Small intestine (tissue), 7 donors: ENCODE data around the gene KDM4B. TPM values are rescaled to one million over a fixed set of nuclear protein-coding genes. Genes with fewer than 3 reads are reported as not detected.

ENCODE experiments used
- DNase-seq, 2 donors: peaks; one replicate each; pipeline versions ENCODE4 v3.0.0 to v3.0.0-alpha.2; 2013
- FAIRE-seq: peaks from 2 replicates; lab custom pipeline; 2012; peaks lifted over from hg19 to GRCh38; lab: Jason Lieb, UNC
- H3K27ac ChIP-seq, 3 donors: one replicate each; pipeline ENCODE4 v1.5.1; 2013; ENCODE audit warnings: low read length in 2 of 3, mild to moderate bottlenecking in 2 of 3, control low read depth in 1 of 3, inconsistent platforms in 1 of 3, low read depth in 1 of 3, moderate library complexity in 1 of 3
- H3K27me3 ChIP-seq, 3 donors: one replicate each; pipeline ENCODE4 v1.6.1; 2013; ENCODE audit warnings: low read length in 3 of 3, inconsistent platforms in 1 of 3; ENCODE audit not compliant: control insufficient read depth in 3 of 3, insufficient read depth in 3 of 3
- H3K36me3 ChIP-seq, 3 donors: one replicate each; pipeline ENCODE4 v1.6.1; 2013; ENCODE audit warnings: low read length in 3 of 3, inconsistent platforms in 1 of 3, low read depth in 1 of 3, mild to moderate bottlenecking in 1 of 3, moderate library complexity in 1 of 3; ENCODE audit not compliant: control insufficient read depth in 3 of 3, insufficient read depth in 2 of 3
- H3K4me1 ChIP-seq, 3 donors: one replicate each; pipeline ENCODE4 v1.6.1; 2013; ENCODE audit warnings: low read length in 2 of 3, inconsistent platforms in 1 of 3, low read depth in 1 of 3, mild to moderate bottlenecking in 1 of 3, moderate library complexity in 1 of 3; ENCODE audit not compliant: control insufficient read depth in 3 of 3, insufficient read depth in 2 of 3
- H3K4me3 ChIP-seq, 3 donors: one replicate each; pipeline ENCODE4 v1.5.1; 2013; ENCODE audit warnings: low read length in 3 of 3, control low read depth in 1 of 3, inconsistent platforms in 1 of 3, low read depth in 1 of 3, mild to moderate bottlenecking in 1 of 3, moderate library complexity in 1 of 3
- H3K9me3 ChIP-seq, 2 donors: one replicate each; pipeline ENCODE4 v1.6.1; 2013; ENCODE audit warnings: low read depth in 1 of 2, low read length in 1 of 2; ENCODE audit not compliant: control insufficient read depth in 2 of 2, insufficient read depth in 1 of 2
- WGBS, 3 donors: extraction: QIAGEN DNeasy Blood & Tissue Kit; methylation state at CpG; one replicate each; pipeline ENCODE4 v1.1.7; 2013; 5-methylcytosine and 5-hydroxymethylcytosine counted together
- polyA plus RNA-seq, 4 donors: library from polyadenylated mRNA; stranded (reverse) in 3 of 4; unstranded in 1 of 4; fragments of 200-250 nt in 3 of 4; fragments of 120-200 nt in 1 of 4; gene quantifications; one replicate each; pipeline versions ENCODE4 v1.2.1 to v1.2.3, GENCODE V29; 2013
- donor health status: healthy with polysubstance abuse.
- donor health status: control.
- donor health status: control.
- donor health status: Bipolar disorder and iron deficiency.
- donor health status: healthy.

KDM4B gene
- polyA plus RNA-seq, 4 donors, result 8.1 to 12.0 (median 10.6) TPM

DNA sequence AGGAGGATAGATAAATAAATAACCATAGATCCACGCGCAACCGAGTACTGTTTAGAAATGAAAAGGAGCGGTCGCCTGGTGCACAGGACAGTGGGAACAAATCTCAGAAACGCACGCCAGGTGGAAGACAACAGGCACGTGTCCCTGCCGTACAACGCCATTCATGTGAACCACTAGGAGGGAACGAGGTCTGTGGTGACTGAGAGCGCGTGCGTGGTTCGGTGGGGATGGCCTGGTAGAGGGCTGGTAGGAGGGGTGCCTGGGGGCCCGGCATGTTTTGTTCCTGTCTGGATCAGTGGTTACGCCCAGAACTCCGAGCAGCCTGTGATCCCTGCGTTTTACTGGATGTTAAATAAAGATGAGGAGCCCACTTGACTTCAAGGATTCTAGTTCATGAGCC lies 111.9 kb downstream of the KDM4B start:
- no peak for FAIRE-seq
- Histone ChIP-seq H3K36me3 (peaks cover 14 to 79% (median 14%) of the 10 kb centered on the region in 3 donors), H3K27ac (no peak overlapping the region), H3K4me3 (no peak overlapping the region), H3K4me1 (no peaks in the 10 kb centered on the region), H3K9me3 (no peaks in the 10 kb centered on the region), H3K27me3 (no peaks in the 10 kb centered on the region)
- WGBS, 3 donors, result 93 to 95% (median 95%) methylated on average over 19 of the region's 19 CpGs
- no peak for DNase-seq

DNA sequence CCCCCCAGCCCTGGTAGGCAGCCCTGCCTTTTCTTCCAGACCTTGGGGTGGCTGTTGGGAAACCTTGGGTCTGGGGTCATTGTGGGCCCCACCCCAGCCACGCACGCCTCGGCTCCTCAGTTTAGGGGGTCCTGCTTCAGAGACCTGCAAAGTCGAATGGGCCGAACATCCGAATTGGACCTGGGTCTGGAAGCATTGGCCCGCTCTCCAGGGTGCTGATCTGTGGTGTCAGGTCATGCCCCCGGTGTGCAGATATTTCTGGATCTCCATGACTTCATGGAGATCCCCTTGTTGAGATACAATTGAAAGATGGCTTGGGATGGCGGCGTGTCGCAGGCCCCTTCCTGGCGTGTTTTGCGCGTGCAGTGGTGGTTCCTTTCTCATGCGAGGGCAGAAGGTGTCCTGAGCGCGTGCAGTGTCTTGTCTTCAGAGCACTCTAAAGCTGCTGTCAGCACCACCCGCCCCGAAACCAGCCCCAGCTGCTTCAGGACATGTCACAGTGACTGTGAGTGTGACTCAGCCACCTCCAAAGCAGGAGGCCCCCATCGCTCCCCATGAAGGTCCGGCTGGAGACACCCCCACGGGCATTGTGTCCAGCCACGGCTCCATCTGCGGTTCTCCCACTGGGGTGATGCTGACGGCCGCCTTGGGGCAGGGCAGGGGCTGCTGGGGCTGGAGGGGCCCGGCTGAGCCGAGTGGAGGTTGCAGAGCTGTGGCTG lies 112.7 kb downstream of the KDM4B start:
- Histone ChIP-seq H3K27ac (no peak overlapping the region), H3K4me1 (no peaks in the 10 kb centered on the region), H3K4me3 (no peak overlapping the region), H3K27me3 (no peaks in the 10 kb centered on the region), H3K36me3 (peaks cover 14 to 82% (median 16%) of the 10 kb centered on the region in 3 donors), H3K9me3 (no peaks in the 10 kb centered on the region)
- no peak for FAIRE-seq
- 96 to 97% (median 96%) methylated on average over 28 of the region's 28 CpGs for WGBS, 3 donors
- DNase-seq, result no peak

DNA sequence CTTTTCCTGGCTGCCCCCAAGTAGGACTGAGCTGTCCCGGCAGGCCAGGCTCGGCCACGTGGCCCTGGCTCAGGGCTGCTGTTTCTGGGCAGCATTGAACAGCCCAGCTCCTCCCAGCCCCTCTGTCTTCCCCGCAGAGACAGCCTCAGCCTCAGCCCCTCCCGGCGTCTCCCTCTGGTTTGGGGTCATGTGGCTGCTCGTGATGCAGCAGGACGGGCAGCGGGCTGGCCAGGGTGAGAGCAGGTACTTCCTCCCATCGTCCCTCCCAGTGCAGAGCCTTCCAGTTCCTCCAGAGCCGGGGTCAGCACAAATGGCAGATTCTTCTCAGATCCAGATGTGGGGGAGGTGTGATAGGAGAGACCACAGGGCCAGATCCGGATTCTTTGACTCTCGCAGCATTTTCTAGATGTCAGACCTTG lies 114.6 kb downstream of the KDM4B start:
- Histone ChIP-seq H3K27ac (no peak overlapping the region), H3K4me1 (no peaks in the 10 kb centered on the region), H3K36me3 (peaks cover 7 to 82% (median 12%) of the 10 kb centered on the region in 3 donors), H3K9me3 (no peaks in the 10 kb centered on the region), H3K4me3 (no peak overlapping the region), H3K27me3 (no peaks in the 10 kb centered on the region)
- FAIRE-seq (no peak), DNase-seq (no peak)
- 78 to 96% (median 93%) methylated on average over 13 of the region's 13 CpGs for WGBS, 3 donors

- H3K4me3 ChIP-seq, result no peak overlapping the region
- FAIRE-seq, result no peak
- H3K27me3 ChIP-seq, result no peaks in the 10 kb centered on the region
- no peaks in the 10 kb centered on the region for H3K4me1 ChIP-seq
- WGBS, 3 donors, result 94 to 97% (median 95%) methylated on average over 19 to 20 of the region's 20 CpGs
- no peak for DNase-seq
- H3K9me3 ChIP-seq, result no peaks in the 10 kb centered on the region
- peaks cover 7 to 70% (median 9%) of the 10 kb centered on the region in 3 donors for H3K36me3 ChIP-seq
- H3K27ac ChIP-seq, result no peak overlapping the region
Measured at GRCh38 chr19:5085566-5085965, 116.7 kb downstream of the KDM4B start.

GRCh38 chr19:5086230-5086629 lies 117.3 kb downstream of the KDM4B start:
- FAIRE-seq, result no peak

GRCh38 chr19:5086725-5087439 lies 118.0 kb downstream of the KDM4B start:
- Histone ChIP-seq H3K27ac (no peak overlapping the region), H3K27me3 (no peaks in the 10 kb centered on the region), H3K36me3 (peaks cover 3 to 63% (median 9%) of the 10 kb centered on the region in 3 donors), H3K9me3 (no peaks in the 10 kb centered on the region), H3K4me3 (no peak overlapping the region), H3K4me1 (peaks cover 0 to 8% (median 0%) of the 10 kb centered on the region in 3 donors)
- 84 to 89% (median 86%) methylated on average over 19 to 20 of the region's 20 CpGs for WGBS, 3 donors
- no peak for FAIRE-seq
- no peak for DNase-seq

More at GRCh38 chr19:5086230-5086629, 117.3 kb downstream of the KDM4B start:
- Histone ChIP-seq H3K9me3 (no peaks in the 10 kb centered on the region), H3K4me3 (no peak overlapping the region), H3K36me3 (peaks cover 3 to 68% (median 9%) of the 10 kb centered on the region in 3 donors), H3K27ac (no peak overlapping the region), H3K4me1 (peaks cover 0 to 6% (median 0%) of the 10 kb centered on the region in 3 donors), H3K27me3 (no peaks in the 10 kb centered on the region)
- DNase-seq, result no peak
- 94 to 96% (median 95%) methylated on average over 19 of the region's 19 CpGs for WGBS, 3 donors

DNA sequence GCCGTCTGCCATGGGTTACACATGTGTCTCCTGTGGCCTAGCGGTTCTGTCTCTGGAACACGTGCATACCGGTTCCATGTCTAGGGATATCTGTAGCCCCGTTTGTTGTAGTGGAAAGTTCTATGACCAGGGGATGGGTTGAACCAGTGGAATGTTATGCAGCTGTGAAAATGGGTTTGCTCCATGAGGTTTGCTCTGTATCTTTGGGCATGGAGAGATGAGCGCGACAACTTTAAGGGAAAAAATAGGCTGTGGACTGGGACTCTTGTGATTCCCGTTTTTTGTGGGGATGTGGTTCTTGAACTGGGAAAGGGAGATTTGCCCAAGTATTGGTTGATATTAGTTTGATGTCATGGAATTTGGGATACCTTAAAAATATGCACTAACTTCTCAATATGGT lies 120.4 kb downstream of the KDM4B start:
- H3K4me1 ChIP-seq, result peaks cover 0 to 12% (median 0%) of the 10 kb centered on the region in 3 donors
- no peak for FAIRE-seq
- 94 to 99% (median 97%) methylated on average over 8 of the region's 8 CpGs for whole genome bisulfite sequencing, 3 donors
- H3K36me3 ChIP-seq, result peaks cover 0 to 58% (median 4%) of the 10 kb centered on the region in 3 donors
- H3K4me3 ChIP-seq, result no peak overlapping the region
- DNase-seq, result no peak
- no peaks in the 10 kb centered on the region for H3K9me3 ChIP-seq
- no peaks in the 10 kb centered on the region for H3K27me3 ChIP-seq
- H3K27ac ChIP-seq, result no peak overlapping the region

- no peak for DNase-seq
- Histone ChIP-seq H3K9me3 (no peaks in the 10 kb centered on the region), H3K4me3 (no peak overlapping the region), H3K4me1 (peaks cover 0 to 12% (median 0%) of the 10 kb centered on the region in 3 donors), H3K27me3 (no peaks in the 10 kb centered on the region), H3K27ac (no peak overlapping the region), H3K36me3 (peaks cover 0 to 53% (median 2%) of the 10 kb centered on the region in 3 donors)
- FAIRE-seq, result no peak
- WGBS, 3 donors, result 87 to 90% (median 87%) methylated on average over 17 to 18 of the region's 18 CpGs
Measured at GRCh38 chr19:5090465-5091017, 121.6 kb downstream of the KDM4B start.
